T-cell (primary cell): ENCODE results near the gene TYW3. TPM values are rescaled to one million over a fixed set of nuclear protein-coding genes. Genes with fewer than 3 reads are reported as not detected.
"Not testable (repeated sequence)": the region's sequence is repeated elsewhere in the genome, so short reads cannot be mapped to it uniquely, and the experiment has no call there.

Experiments used
- ATAC-seq, 4 experiments: fragments of 200-7000 bp in 3 of 4; fragments of 150-1000 bp in 1 of 4; cut with Tn5 transposase; replicated peaks in 1 of 4; 1 replicate in 3 of 4; 2 replicates in 1 of 4; pipeline ENCODE4 v1.10.0; 2021; ENCODE audit warnings: moderate library complexity in 3 of 4, mild to moderate bottlenecking in 2 of 4, moderate number of reproducible peaks in 1 of 4
- CTCF ChIA-PET, 2 donors: fragments of 300-600 bp; sonication (Branson Sonifier 250); formaldehyde crosslinking; loops; one replicate each; lab custom pipeline; 2022; ENCODE audit warnings: antibody characterized with exemption in 2 of 2; lab: Charles Lee
- POLR2A ChIA-PET, 2 donors: fragments of 300-600 bp; sonication (Branson Sonifier 250); formaldehyde crosslinking; loops; one replicate each; lab custom pipeline; 2022; ENCODE audit warnings: antibody characterized with exemption in 2 of 2; lab: Charles Lee
- DNase-seq, 35 experiments: peaks; one replicate each; pipeline versions ENCODE4 v3.0.0 to v3.0.0-alpha.2; 2013 to 2023
- H3K27ac ChIP-seq: one replicate; pipeline ENCODE4 v1.5.1; 2013; ENCODE audit warnings: low read length
- H3K27me3 ChIP-seq, 2 experiments: replicated peaks in 1 of 2; 1 replicate in 1 of 2; 2 replicates in 1 of 2; pipeline versions ENCODE4 v1.6.1 to v1.7.0; 2013; ENCODE audit warnings: low read length in 1 of 2, mixed read lengths in 1 of 2; ENCODE audit not compliant: control insufficient read depth in 2 of 2, insufficient read depth in 2 of 2; ENCODE audit errors: extremely low read depth in 1 of 2
- H3K36me3 ChIP-seq, 2 donors: 1 replicate in 1 of 2; 2 replicates in 1 of 2; pipeline versions ENCODE4 v1.6.1 to v1.7.0; 2013; ENCODE audit warnings: low read length in 1 of 2; ENCODE audit not compliant: control insufficient read depth in 2 of 2, insufficient read depth in 1 of 2; ENCODE audit errors: extremely low read depth in 1 of 2
- H3K4me1 ChIP-seq, 2 experiments: 1 replicate in 1 of 2; 2 replicates in 1 of 2; pipeline versions ENCODE4 v1.6.1 to v1.7.0; 2013; ENCODE audit warnings: low read length in 2 of 2, mixed read lengths in 1 of 2; ENCODE audit not compliant: insufficient read depth in 2 of 2, control insufficient read depth in 1 of 2; ENCODE audit errors: extremely low read depth in 1 of 2
- H3K4me3 ChIP-seq, 2 donors: 1 replicate in 1 of 2; 2 replicates in 1 of 2; pipeline versions ENCODE4 v1.5.1 to v1.7.0; 2013; ENCODE audit warnings: mild to moderate bottlenecking in 2 of 2, low read length in 1 of 2, moderate library complexity in 1 of 2; ENCODE audit not compliant: control insufficient read depth in 1 of 2; ENCODE audit errors: extremely low read depth in 1 of 2
- H3K9me3 ChIP-seq: 2 replicates; pipeline ENCODE4 v1.7.0; 2013
- H3K27ac Mint-ChIP-seq, 2 donors: one replicate each; pipeline ENCODE4 v1.8.0; 2020 to 2021; ENCODE audit warnings: mild to moderate bottlenecking in 2 of 2, mixed read lengths in 2 of 2
- H3K27me3 Mint-ChIP-seq, 2 donors: one replicate each; pipeline ENCODE4 v1.8.0; 2021 to 2022; ENCODE audit warnings: mixed read lengths in 2 of 2
- H3K36me3 Mint-ChIP-seq: one replicate; pipeline ENCODE4 v1.8.0; 2021; ENCODE audit warnings: mixed read lengths
- H3K4me1 Mint-ChIP-seq, 3 donors: one replicate each; pipeline ENCODE4 v1.8.0; 2020 to 2022; ENCODE audit warnings: mixed read lengths in 3 of 3, mild to moderate bottlenecking in 1 of 3
- H3K4me3 Mint-ChIP-seq, 3 donors: one replicate each; pipeline ENCODE4 v1.8.0; 2020 to 2022; ENCODE audit warnings: mild to moderate bottlenecking in 3 of 3, mixed read lengths in 3 of 3, moderate library complexity in 3 of 3
- H3K9me3 Mint-ChIP-seq, 3 donors: one replicate each; pipeline ENCODE4 v1.8.0; 2020 to 2022; ENCODE audit warnings: mixed read lengths in 3 of 3
- WGBS: methylation state at CpG from one replicate; pipeline ENCODE4 v1.1.5; 2013; ENCODE audit warnings: missing lambda C conversion rate; ENCODE audit not compliant: insufficient coverage; 5-methylcytosine and 5-hydroxymethylcytosine counted together
- total RNA-seq, 35 experiments: library from RNA in 6 of 35; stranded (reverse) in 6 of 35; fragments of 120-200 nt in 1 of 35; gene quantifications; one replicate each; pipeline versions ENCODE4 v1.2.1 to v1.2.4 and lab custom pipeline; 2013 to 2026

TYW3 gene
- total RNA-seq, 5 donors from 2014 or later (not counting 1 experiment from before 2014, with no cell fraction given) = 12.7 to 16.1 (median 13.7) TPM

- no peaks in the 10 kb centered on the region for H3K27me3 ChIP-seq
- WGBS = 100% methylated on average over 1 of the region's 11 CpGs
- peak overlapping the region; percentile 89 to 96 (median 94) for H3K4me3 Mint-ChIP-seq
- H3K9me3 Mint-ChIP-seq = no peaks in the 10 kb centered on the region
- no peaks in the 10 kb centered on the region for H3K27me3 Mint-ChIP-seq
- peak overlapping the region; percentile 88 for H3K27ac ChIP-seq
- CTCF ChIA-PET = interaction anchor here (0.8 to 2.1 kb wide), 13 partner anchors 11 to 536 kb away, joined by 3 to 10 read pairs (median 5); partner anchors contain the start of genes FPGT (in 1 of the 2) and LRRIQ3 (in 1 of the 2)
- peak overlapping the region; percentile 96 for H3K27ac Mint-ChIP-seq
- peak overlapping the region; percentile 85 to 100 for H3K4me3 ChIP-seq
- H3K4me1 Mint-ChIP-seq = peaks cover 46 to 58% (median 47%) of the 10 kb centered on the region in 3 donors
- H3K36me3 Mint-ChIP-seq = peaks cover 32% of the 10 kb centered on the region
- POLR2A ChIA-PET = interaction anchor here in 1 of 2 donors (0.6 to 0.7 kb wide), 2 partner anchors 12 to 1236 kb away, joined by 3 read pairs; no protein-coding TSS in a partner anchor
- H3K36me3 ChIP-seq = peaks cover 0 to 23% of the 10 kb centered on the region in 2 donors
- DNase-seq (peak in 24 of 35 experiments; percentile 3 to 79 (median 28)), ATAC-seq (peak; percentile 62 to 73 (median 68))
- no peaks in the 10 kb centered on the region for H3K9me3 ChIP-seq
- H3K4me1 ChIP-seq = peaks cover 11 to 23% of the 10 kb centered on the region in 2 experiments
These were observed 892 bp downstream of the TYW3 start for GRCh38 chr1:74733604-74734484.

- Histone ChIP-seq H3K27ac (no peak overlapping the region), H3K4me1 (peaks cover 11 to 14% of the 10 kb centered on the region in 2 experiments), H3K9me3 (no peaks in the 10 kb centered on the region), H3K36me3 (peaks cover 6 to 41% of the 10 kb centered on the region in 2 donors), H3K4me3 (no peak overlapping the region), H3K27me3 (no peaks in the 10 kb centered on the region)
- H3K36me3 Mint-ChIP-seq = peaks cover 51% of the 10 kb centered on the region
- no peak overlapping the region for H3K27ac Mint-ChIP-seq
- no peaks in the 10 kb centered on the region for H3K27me3 Mint-ChIP-seq
- peaks cover 22 to 43% (median 32%) of the 10 kb centered on the region in 3 donors for H3K4me1 Mint-ChIP-seq
- ChIA-PET POLR2A (interaction anchor here in 1 of 2 donors (0.7 kb wide), 1 partner anchor 29 kb away, joined by 4 read pairs; no protein-coding TSS in a partner anchor), CTCF (interaction anchor here in 1 of 2 donors (0.6 kb wide), 2 partner anchors 11 to 59 kb away, joined by 3 to 6 read pairs; no protein-coding TSS in a partner anchor)
- DNase-seq (no peak), ATAC-seq (no peak)
- no peak overlapping the region for H3K4me3 Mint-ChIP-seq
- peaks cover 0 to 5% (median 5%) of the 10 kb centered on the region in 3 donors for H3K9me3 Mint-ChIP-seq
- WGBS = 100% methylated on average over 2 of the region's 4 CpGs
These were observed 4.4 kb downstream of the TYW3 start for GRCh38 chr1:74737333-74737732.

GRCh38 chr1:74740307-74740980 lies 7.5 kb downstream of the TYW3 start:
- H3K27me3 Mint-ChIP-seq, H3K4me3 ChIP-seq, DNase-seq, H3K9me3 Mint-ChIP-seq, H3K4me3 Mint-ChIP-seq, H3K9me3 ChIP-seq, H3K4me1 ChIP-seq, ATAC-seq, H3K27me3 ChIP-seq, H3K27ac Mint-ChIP-seq, H3K27ac ChIP-seq: not testable (repeated sequence)
- Mint-ChIP-seq H3K36me3 (peaks cover 76% of the 10 kb centered on the region), H3K4me1 (peaks cover 4 to 16% (median 8%) of the 10 kb centered on the region in 3 donors)
- H3K36me3 ChIP-seq = peaks cover 6 to 61% of the 10 kb centered on the region in 2 donors
- 98% methylated on average over 6 of the region's 13 CpGs for WGBS
- ChIA-PET POLR2A (interaction anchor here in 1 of 2 donors (0.6 kb wide), 1 partner anchor 1053 kb away, joined by 3 read pairs; no protein-coding TSS in a partner anchor), CTCF (interaction anchor here in 1 of 2 donors (0.6 kb wide), 1 partner anchor 535 kb away, joined by 3 read pairs; no protein-coding TSS in a partner anchor)

GRCh38 chr1:74745247-74745646 lies 12.3 kb downstream of the TYW3 start:
- H3K27me3 Mint-ChIP-seq, ATAC-seq, H3K9me3 Mint-ChIP-seq, DNase-seq, POLR2A ChIA-PET, H3K4me3 ChIP-seq, H3K27ac ChIP-seq, H3K4me1 Mint-ChIP-seq, H3K4me1 ChIP-seq, H3K27me3 ChIP-seq, H3K4me3 Mint-ChIP-seq, H3K9me3 ChIP-seq, H3K27ac Mint-ChIP-seq: not testable (repeated sequence)
- H3K36me3 ChIP-seq = peaks cover 8 to 63% of the 10 kb centered on the region in 2 donors
- peaks cover 82% of the 10 kb centered on the region for H3K36me3 Mint-ChIP-seq
- WGBS = 100% methylated on average over 2 of the region's 6 CpGs
- CTCF ChIA-PET = interaction anchor here in 1 of 2 donors (1.1 kb wide), 1 partner anchor 12 kb away, joined by 4 read pairs; no protein-coding TSS in a partner anchor

GRCh38 chr1:74748960-74749359 lies 16.0 kb downstream of the TYW3 start:
- H3K27ac ChIP-seq = no peak overlapping the region
- no peaks in the 10 kb centered on the region for H3K9me3 ChIP-seq
- peaks cover 0 to under 1% (median 0%) of the 10 kb centered on the region in 3 donors for H3K4me1 Mint-ChIP-seq
- peaks cover 5 to 62% of the 10 kb centered on the region in 2 donors for H3K36me3 ChIP-seq
- no peaks in the 10 kb centered on the region for H3K4me1 ChIP-seq
- no peak overlapping the region for H3K4me3 ChIP-seq
- ChIA-PET POLR2A (no interaction called here), CTCF (interaction anchor here in 1 of 2 donors (0.6 kb wide), 1 partner anchor 11 kb away, joined by 6 read pairs; no protein-coding TSS in a partner anchor)
- H3K36me3 Mint-ChIP-seq = peaks cover 74% of the 10 kb centered on the region
- H3K27me3 Mint-ChIP-seq = no peaks in the 10 kb centered on the region
- no peak for DNase-seq
- H3K27me3 ChIP-seq = no peaks in the 10 kb centered on the region
- H3K27ac Mint-ChIP-seq = no peak overlapping the region
- no peaks in the 10 kb centered on the region for H3K9me3 Mint-ChIP-seq
- no peak overlapping the region for H3K4me3 Mint-ChIP-seq
- no CpG with 5 or more reads among the region's 1 CpG for WGBS
- ATAC-seq = no peak

- no peaks in the 10 kb centered on the region for H3K4me1 Mint-ChIP-seq
- Histone ChIP-seq H3K27ac (no peak overlapping the region), H3K27me3 (no peaks in the 10 kb centered on the region), H3K9me3 (no peaks in the 10 kb centered on the region), H3K36me3 (peaks cover 13 to 56% of the 10 kb centered on the region in 2 donors), H3K4me3 (no peak overlapping the region), H3K4me1 (no peaks in the 10 kb centered on the region)
- H3K27me3 Mint-ChIP-seq = no peaks in the 10 kb centered on the region
- ChIA-PET POLR2A (no interaction called here), CTCF (no interaction called here)
- H3K4me3 Mint-ChIP-seq = no peak overlapping the region
- no peak for ATAC-seq
- peaks cover 80% of the 10 kb centered on the region for H3K36me3 Mint-ChIP-seq
- WGBS = 100% methylated on average over 2 of the region's 2 CpGs
- no peak overlapping the region for H3K27ac Mint-ChIP-seq
- peaks cover 0 to 14% (median 9%) of the 10 kb centered on the region in 3 donors for H3K9me3 Mint-ChIP-seq
- DNase-seq = no peak
These were observed 20.2 kb downstream of the TYW3 start for GRCh38 chr1:74753104-74753503.
